B cell (primary cell): ENCODE data around the gene TBC1D22A. TPM values are rescaled to one million over a fixed set of nuclear protein-coding genes. Genes with fewer than 3 reads are reported as not detected.

Experiments
- ATAC-seq: fragments of 200-7000 bp; cut with Tn5 transposase; one replicate; pipeline ENCODE4 v1.10.0; 2021; ENCODE audit warnings: low read depth, mild to moderate bottlenecking, moderate number of reproducible peaks, moderate library complexity
- CTCF ChIA-PET: fragments of 350-600 bp; sonication (Branson Sonifier 250); formaldehyde crosslinking; loops from one replicate; lab custom pipeline; 2021; ENCODE audit warnings: antibody characterized with exemption, inconsistent platforms; lab: Charles Lee
- POLR2A ChIA-PET: fragments of 350-600 bp; sonication (Branson Sonifier 250); formaldehyde crosslinking; loops from one replicate; lab custom pipeline; 2021; ENCODE audit warnings: antibody characterized with exemption; lab: Charles Lee
- DNase-seq: peaks from one replicate; pipeline ENCODE4 v3.0.0; 2013
- H2AFZ ChIP-seq: 2 replicates; pipeline ENCODE4 v1.6.1; 2012; ENCODE audit warnings: mild to moderate bottlenecking, low read depth, low read length; ENCODE audit not compliant: insufficient read depth, poor library complexity, severe bottlenecking
- H3K27ac ChIP-seq, 2 donors: 1 replicate in 1 of 2; 2 replicates in 1 of 2; pipeline ENCODE4 v1.5.1; 2012 to 2013; ENCODE audit warnings: low read length in 2 of 2, mild to moderate bottlenecking in 2 of 2, moderate library complexity in 1 of 2
- H3K27me3 ChIP-seq, 4 experiments: fragments of 200-600 bp in 1 of 4; sonication (generic) in 1 of 4; replicated peaks in 1 of 4; 1 replicate in 2 of 4; 2 replicates in 2 of 4; pipeline versions ENCODE4 v1.6.1 to v1.7.0; 2013 to 2016; ENCODE audit warnings: low read length in 3 of 4, mild to moderate bottlenecking in 2 of 4, mixed read lengths in 1 of 4, moderate library complexity in 1 of 4; ENCODE audit not compliant: insufficient read depth in 4 of 4, control insufficient read depth in 3 of 4; ENCODE audit errors: control extremely low read depth in 1 of 4
- H3K36me3 ChIP-seq, 2 experiments: replicated peaks in 1 of 2; 1 replicate in 1 of 2; 2 replicates in 1 of 2; pipeline versions ENCODE4 v1.6.1 to v1.7.1; 2013; ENCODE audit warnings: low read length in 1 of 2; ENCODE audit not compliant: insufficient read depth in 2 of 2, control insufficient read depth in 1 of 2; ENCODE audit errors: control extremely low read depth in 1 of 2, extremely low read depth in 1 of 2
- H3K4me1 ChIP-seq, 2 donors: fragments of 200-600 bp in 1 of 2; sonication (generic) in 1 of 2; 1 replicate in 1 of 2; 2 replicates in 1 of 2; pipeline versions ENCODE4 v1.5.1 to v1.6.1; 2013 to 2017; ENCODE audit warnings: low read length in 2 of 2; ENCODE audit not compliant: control insufficient read depth in 2 of 2, insufficient read depth in 2 of 2
- H3K4me2 ChIP-seq: replicated peaks from 2 replicates; pipeline ENCODE3; 2012; ENCODE audit warnings: mild to moderate bottlenecking, low read depth, low read length; ENCODE audit not compliant: poor library complexity, severe bottlenecking
- H3K4me3 ChIP-seq, 5 experiments: fragments of 200-600 bp in 1 of 5; sonication (generic) in 1 of 5; 1 replicate in 3 of 5; 2 replicates in 2 of 5; pipeline versions ENCODE4 v1.5.1 to v1.7.0; 2011 to 2016; ENCODE audit warnings: low read length in 4 of 5, mild to moderate bottlenecking in 4 of 5, low read depth in 2 of 5, control low read depth in 1 of 5, moderate library complexity in 1 of 5; ENCODE audit not compliant: insufficient read depth in 1 of 5; ENCODE audit errors: control extremely low read depth in 1 of 5, extremely low read depth in 1 of 5
- H3K79me2 ChIP-seq: fragments of 200-600 bp; sonication (generic); one replicate; pipeline ENCODE4 v1.6.0; 2016; ENCODE audit warnings: low read length; ENCODE audit not compliant: control insufficient read depth, insufficient read depth
- H3K9ac ChIP-seq: fragments of 200-600 bp; sonication (generic); 2 replicates; pipeline ENCODE4 v1.6.1; 2017; ENCODE audit warnings: mild to moderate bottlenecking, low read length, moderate library complexity
- H3K9me3 ChIP-seq, 3 donors: one replicate each; pipeline versions ENCODE4 v1.6.1 to v1.7.1; 2013; ENCODE audit warnings: low read length in 2 of 3; ENCODE audit not compliant: control insufficient read depth in 2 of 3, insufficient read depth in 1 of 3; ENCODE audit errors: control extremely low read depth in 1 of 3
- H4K20me1 ChIP-seq: 2 replicates; pipeline ENCODE4 v1.6.0; 2012; ENCODE audit warnings: mild to moderate bottlenecking, low read length; ENCODE audit not compliant: insufficient read depth, control insufficient read depth, poor library complexity, severe bottlenecking
- H3K27ac Mint-ChIP-seq: one replicate; pipeline ENCODE4 v1.8.0; 2021; ENCODE audit warnings: mixed read lengths
- H3K27me3 Mint-ChIP-seq: one replicate; pipeline ENCODE4 v1.8.0; 2021; ENCODE audit warnings: mixed read lengths
- H3K4me1 Mint-ChIP-seq: one replicate; pipeline ENCODE4 v1.8.0; 2021; ENCODE audit warnings: mixed read lengths
- H3K4me3 Mint-ChIP-seq: one replicate; pipeline ENCODE4 v1.8.0; 2021; ENCODE audit warnings: mixed read lengths
- H3K9me3 Mint-ChIP-seq: one replicate; pipeline ENCODE4 v1.8.0; 2022; ENCODE audit warnings: mixed read lengths; ENCODE audit not compliant: insufficient read depth
- EZH2 ChIP-seq: IDR thresholded peaks from 2 replicates; pipeline ENCODE4 v1.6.1; 2012; ENCODE audit warnings: borderline replicate concordance, low read depth, mild to moderate bottlenecking, moderate library complexity, low read length; ENCODE audit not compliant: insufficient read depth, poor library complexity, severe bottlenecking
- WGBS: methylation state at CpG from one replicate; pipeline ENCODE4 v1.1.5; 2013; ENCODE audit warnings: missing lambda C conversion rate; ENCODE audit not compliant: insufficient coverage; 5-methylcytosine and 5-hydroxymethylcytosine counted together
- intact Hi-C: fragments of 100-400 bp; cut with micrococcal nuclease; formaldehyde crosslinking; loops from one replicate; pipeline ENCODE4 v1.10.0; 2022
- polyA plus RNA-seq: library from polyadenylated mRNA; depleted of rRNA; stranded (reverse); fragments of >200 nt; gene quantifications from 2 replicates; pipeline ENCODE4 v1.2.3, GENCODE V29; 2012
- total RNA-seq, 2 donors: library from RNA; stranded (reverse); fragments of 120-200 nt in 1 of 2; gene quantifications; 1 replicate in 1 of 2; 2 replicates in 1 of 2; pipeline versions ENCODE4 v1.2.3 to v1.2.4, GENCODE V29; 2013 to 2022
- TF ChIP-seq, protein P1 (sequence below): fragments of 200-600 bp; IDR thresholded peaks from one replicate; pipeline ENCODE4 v1.8.0; 2022; ENCODE audit warnings: antibody characterized with exemption, mild to moderate bottlenecking

TBC1D22A gene
- total and polyA plus RNA-seq, 2 donors (not counting 1 experiment from before 2014, with no cell fraction given), result 73.8 to 128 TPM

DNA sequence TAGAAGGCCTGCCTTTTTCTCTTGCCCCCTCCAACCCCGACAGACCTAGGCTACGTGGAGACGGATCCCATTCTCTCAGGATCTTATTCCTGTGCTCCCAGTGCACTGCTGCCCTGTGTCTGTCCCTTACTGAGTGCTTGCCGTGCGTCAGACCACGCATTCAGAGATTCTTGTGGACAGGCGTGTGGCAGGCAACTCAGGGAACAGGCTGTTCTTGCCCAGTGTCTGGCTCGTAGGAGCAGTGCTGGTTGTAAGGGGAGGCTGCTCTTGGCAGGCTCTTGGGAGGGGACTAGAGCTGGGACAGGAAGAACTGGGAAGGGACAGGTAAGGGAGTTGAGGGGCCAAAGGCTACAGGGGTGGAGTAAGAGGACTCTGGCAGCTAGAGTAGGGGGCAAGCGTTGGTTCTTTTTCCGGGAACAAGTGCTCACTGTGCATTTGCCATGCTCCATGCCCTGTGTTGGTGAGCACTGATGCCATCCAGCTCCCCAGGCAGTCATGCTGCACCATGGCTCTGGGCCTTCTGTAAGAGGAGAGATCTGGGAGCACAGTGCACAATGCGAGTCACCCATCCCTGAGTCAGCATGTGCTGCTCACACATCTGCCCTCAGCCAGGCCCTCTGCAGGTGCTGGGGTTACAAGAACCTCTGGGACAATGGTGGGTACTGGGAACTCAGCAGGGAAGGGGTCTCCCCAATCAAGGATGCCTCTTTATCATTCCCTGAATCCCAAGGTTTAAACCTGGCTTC is 119.1 kb downstream of the TBC1D22A start:
- Histone ChIP-seq H3K4me3 (no peak overlapping the region), H3K4me2 (no peak overlapping the region), H3K36me3 (peaks cover 2 to 50% of the 10 kb centered on the region in 2 experiments), H3K9ac (no peak overlapping the region), H3K9me3 (no peaks in the 10 kb centered on the region), H4K20me1 (peaks cover 99% of the 10 kb centered on the region), H3K4me1 (peaks cover 0 to 3% of the 10 kb centered on the region in 2 donors), H3K27ac (no peak overlapping the region), H3K79me2 (peaks cover 98% of the 10 kb centered on the region), H3K27me3 (no peaks in the 10 kb centered on the region), H2AFZ (no peak overlapping the region)
- Mint-ChIP-seq H3K27ac (no peak overlapping the region), H3K4me3 (no peak overlapping the region), H3K9me3 (no peaks in the 10 kb centered on the region), H3K27me3 (no peaks in the 10 kb centered on the region), H3K4me1 (peaks cover 23% of the 10 kb centered on the region)
- POLR2A ChIA-PET, result no interaction called here
- ATAC-seq, result no peak
- no peak for DNase-seq
- CTCF ChIA-PET, result no interaction called here
- TF ChIP-seq EZH2, result no peak
- TF ChIP-seq, protein P1, sequence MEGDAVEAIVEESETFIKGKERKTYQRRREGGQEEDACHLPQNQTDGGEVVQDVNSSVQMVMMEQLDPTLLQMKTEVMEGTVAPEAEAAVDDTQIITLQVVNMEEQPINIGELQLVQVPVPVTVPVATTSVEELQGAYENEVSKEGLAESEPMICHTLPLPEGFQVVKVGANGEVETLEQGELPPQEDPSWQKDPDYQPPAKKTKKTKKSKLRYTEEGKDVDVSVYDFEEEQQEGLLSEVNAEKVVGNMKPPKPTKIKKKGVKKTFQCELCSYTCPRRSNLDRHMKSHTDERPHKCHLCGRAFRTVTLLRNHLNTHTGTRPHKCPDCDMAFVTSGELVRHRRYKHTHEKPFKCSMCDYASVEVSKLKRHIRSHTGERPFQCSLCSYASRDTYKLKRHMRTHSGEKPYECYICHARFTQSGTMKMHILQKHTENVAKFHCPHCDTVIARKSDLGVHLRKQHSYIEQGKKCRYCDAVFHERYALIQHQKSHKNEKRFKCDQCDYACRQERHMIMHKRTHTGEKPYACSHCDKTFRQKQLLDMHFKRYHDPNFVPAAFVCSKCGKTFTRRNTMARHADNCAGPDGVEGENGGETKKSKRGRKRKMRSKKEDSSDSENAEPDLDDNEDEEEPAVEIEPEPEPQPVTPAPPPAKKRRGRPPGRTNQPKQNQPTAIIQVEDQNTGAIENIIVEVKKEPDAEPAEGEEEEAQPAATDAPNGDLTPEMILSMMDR, result no peak
- 95% methylated on average over 11 of the region's 11 CpGs for WGBS
- intact Hi-C loops, result no loop called here

DNA sequence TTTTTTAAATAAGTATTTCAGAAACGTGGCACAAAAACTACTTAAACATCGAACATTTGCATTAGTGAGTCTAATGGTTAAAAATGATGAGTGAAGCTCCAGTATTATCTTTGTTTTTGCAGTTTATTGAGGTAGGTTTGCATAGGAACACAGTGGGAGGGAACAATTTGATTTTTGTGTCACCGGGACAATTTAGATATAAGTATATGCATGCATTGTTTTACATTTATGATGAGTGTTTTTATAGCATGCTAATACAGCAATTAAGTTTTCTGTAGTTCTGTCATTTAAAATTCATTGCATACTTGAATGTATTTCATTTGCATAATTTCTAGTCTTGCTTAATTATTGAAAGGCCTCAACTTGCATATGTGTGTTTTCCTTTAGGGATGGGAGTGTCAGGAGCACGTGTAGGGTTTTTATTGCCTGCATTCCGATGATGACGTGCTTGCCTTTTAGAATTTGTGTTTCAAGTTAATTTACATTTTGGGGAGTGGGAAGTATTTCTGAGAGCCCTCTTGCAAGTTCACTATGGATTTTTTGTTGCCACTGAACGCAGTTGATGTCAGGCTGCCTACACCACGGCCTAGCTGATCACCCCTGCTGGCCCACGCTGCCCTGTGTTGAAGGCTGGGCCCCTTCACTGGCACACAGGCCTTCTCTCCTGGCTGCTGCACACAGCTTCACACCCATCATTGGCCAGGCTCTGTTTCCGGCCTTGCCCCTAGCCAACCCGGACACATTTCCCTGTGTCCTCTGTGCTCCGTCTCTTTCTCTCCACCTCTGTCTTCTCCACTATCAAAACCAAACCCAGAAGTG is 120.9 kb downstream of the TBC1D22A start:
- H3K36me3 ChIP-seq, result peaks cover 2 to 60% of the 10 kb centered on the region in 2 experiments
- H3K4me2 ChIP-seq, result no peak overlapping the region
- no peaks in the 10 kb centered on the region for H3K27me3 Mint-ChIP-seq
- no peaks in the 10 kb centered on the region for H3K9me3 Mint-ChIP-seq
- no peak overlapping the region for H3K27ac ChIP-seq
- H3K4me3 Mint-ChIP-seq, result no peak overlapping the region
- H3K9ac ChIP-seq, result no peak overlapping the region
- TF ChIP-seq, protein P1, result no peak
- no peak for TF ChIP-seq EZH2
- H4K20me1 ChIP-seq, result peaks cover 99% of the 10 kb centered on the region
- intact Hi-C loops, result no loop called here
- H3K4me1 ChIP-seq, result no peaks in the 10 kb centered on the region
- 93% methylated on average over 6 of the region's 12 CpGs for WGBS
- ChIA-PET POLR2A (no interaction called here), CTCF (no interaction called here)
- H3K4me1 Mint-ChIP-seq, result peaks cover 14% of the 10 kb centered on the region
- DNase-seq (no peak), ATAC-seq (no peak)
- no peaks in the 10 kb centered on the region for H3K9me3 ChIP-seq
- no peak overlapping the region for H3K4me3 ChIP-seq
- H3K27ac Mint-ChIP-seq, result no peak overlapping the region
- no peak overlapping the region for H2AFZ ChIP-seq
- no peaks in the 10 kb centered on the region for H3K27me3 ChIP-seq
- H3K79me2 ChIP-seq, result peaks cover 97% of the 10 kb centered on the region
